Colon (tissue), 2 donors: ENCODE results near the gene ZFP36L1.

Source experiments
- FAIRE-seq: peaks from 2 replicates; lab custom pipeline; 2012; peaks lifted over from hg19 to GRCh38; lab: Jason Lieb, UNC
- donor health status: control.
- donor health status: control.

The ZFP36L1 gene

DNA sequence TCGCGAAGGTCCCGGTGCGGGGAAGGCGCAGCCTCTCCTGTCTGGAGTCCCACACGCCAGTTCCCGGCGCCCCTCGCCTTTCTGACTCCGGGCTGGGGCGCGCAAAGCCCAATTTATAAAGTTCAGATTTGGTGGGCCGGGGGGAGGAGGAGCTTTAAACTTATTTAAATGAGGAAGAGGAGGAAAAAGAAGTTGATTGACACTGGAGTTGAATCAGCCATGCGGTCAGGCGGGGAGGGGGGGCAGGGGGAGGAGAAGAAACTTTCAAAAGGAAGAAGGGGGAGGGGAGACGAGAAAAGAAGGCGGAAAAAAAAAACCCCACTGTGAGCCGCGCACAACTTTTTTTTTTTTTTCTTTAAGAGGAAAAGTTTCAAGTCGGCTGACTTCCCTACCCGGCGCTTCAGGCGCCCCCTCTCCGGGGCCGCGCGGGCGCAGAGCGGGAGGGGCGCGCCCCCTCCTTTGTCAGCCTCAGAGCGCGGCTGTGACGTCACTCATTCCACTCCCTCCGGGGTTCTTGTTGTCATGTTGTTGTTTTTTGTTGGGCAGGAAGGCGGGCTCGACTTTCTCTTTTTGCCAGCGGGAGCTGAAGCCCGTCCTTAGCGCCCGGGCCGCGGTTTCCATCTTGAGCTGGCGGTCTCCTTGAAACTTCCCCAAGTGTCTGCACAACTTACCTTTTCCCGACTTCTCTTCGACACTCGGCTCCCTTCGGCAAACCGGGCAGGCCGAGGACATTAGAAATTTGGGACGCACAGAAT is at the start of gene ZFP36L1:
Gene ZFP36L1, minus strand, starts transcription at position 89 of the 755 bp plus-strand sequence. CDS start 129 bp downstream, outside the sequence.
- no peak for FAIRE-seq

GRCh38 chr14:68842298-68842697 is 49.4 kb upstream of the ZFP36L1 start:
- no peak for FAIRE-seq

GRCh38 chr14:68841016-68841809 is 48.3 kb upstream of the ZFP36L1 start:
- FAIRE-seq: no peak

DNA sequence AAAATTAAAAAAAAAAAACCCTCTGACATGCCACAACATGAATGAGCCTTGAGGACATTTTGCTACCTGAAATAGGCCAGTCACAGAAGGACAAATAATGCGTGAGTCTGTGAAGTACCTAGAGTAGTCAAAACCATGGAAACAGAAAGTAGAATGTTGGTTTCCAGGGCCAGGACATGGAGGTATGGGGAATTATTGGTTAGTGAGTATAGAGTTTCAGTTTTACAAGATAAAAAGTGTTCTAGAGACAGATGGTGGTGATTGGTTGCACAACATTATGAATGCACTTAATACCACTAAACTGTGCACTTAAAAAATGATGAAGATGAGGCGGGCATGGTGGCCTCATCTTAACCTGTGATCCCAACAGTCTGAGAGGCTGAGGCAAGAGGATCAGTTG is 47.6 kb upstream of the ZFP36L1 start:
- FAIRE-seq: no peak

- FAIRE-seq: no peak
These were observed 43.2 kb upstream of the ZFP36L1 start for GRCh38 chr14:68836082-68836481.

- no peak for FAIRE-seq
These were observed 41.9 kb upstream of the ZFP36L1 start for GRCh38 chr14:68834816-68835215.

DNA sequence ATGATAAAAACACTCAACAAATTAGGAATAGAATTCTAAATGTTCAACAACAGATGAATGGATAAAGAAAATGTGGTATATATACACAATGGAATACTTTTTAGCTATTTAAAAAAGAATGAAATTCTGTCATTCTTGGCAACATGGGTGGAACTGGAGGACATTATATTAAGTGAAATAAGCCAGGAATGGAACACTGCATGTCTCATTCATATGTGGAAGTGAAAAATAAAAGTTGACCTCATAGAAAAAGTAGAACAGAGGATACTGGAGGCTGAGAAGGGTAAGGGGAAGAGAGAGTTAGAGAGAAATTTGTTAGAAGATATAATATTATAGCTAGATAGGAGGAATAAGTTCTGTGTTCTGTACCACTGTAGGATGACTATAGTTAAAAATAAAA is 35.8 kb upstream of the ZFP36L1 start:
- FAIRE-seq: no peak

GRCh38 chr14:68825729-68826128 is 32.9 kb upstream of the ZFP36L1 start:
- no peak for FAIRE-seq

DNA sequence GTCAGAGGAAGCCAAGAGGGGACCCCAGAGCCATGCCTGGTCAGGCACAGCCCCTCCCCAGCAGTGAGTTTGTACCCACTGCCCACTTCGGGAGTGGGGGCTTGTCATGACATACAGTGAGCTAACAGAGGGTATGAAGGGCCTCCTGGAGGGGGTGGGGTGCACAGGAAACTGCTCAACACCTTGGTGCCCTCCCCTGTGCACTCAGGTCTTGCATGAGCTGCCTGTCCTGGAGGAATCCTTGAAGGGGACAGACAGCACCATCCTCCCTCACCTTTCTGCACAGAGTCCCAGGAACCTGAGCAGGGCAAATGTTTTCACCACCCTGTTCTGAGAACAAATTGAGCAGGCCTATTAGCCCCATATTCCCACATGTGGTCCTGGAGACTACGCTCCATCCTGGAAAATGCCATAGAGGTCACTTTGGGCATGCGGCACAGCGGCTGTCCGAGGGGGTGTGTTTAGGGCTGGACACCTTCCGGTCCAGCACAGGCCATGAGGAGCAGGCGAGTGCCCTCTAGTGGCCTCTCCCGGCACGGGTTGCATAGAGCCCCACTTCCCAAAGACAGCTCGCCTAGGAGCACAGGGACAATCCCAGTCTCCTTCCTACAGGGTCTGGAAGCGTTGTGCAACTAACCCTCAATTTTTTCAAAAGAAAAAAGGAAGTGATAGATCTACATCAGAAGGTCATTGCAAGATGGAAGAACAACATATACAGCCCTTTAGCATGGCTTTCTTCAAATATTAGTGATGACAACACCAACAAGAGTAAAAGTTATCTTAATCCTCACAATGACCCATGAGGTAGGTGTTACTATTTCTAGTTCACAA is 31.9 kb upstream of the ZFP36L1 start:
- no peak for FAIRE-seq

- no peak for FAIRE-seq
These were observed 31.3 kb upstream of the ZFP36L1 start for GRCh38 chr14:68824207-68824516.

- FAIRE-seq: no peak
These were observed 30.8 kb upstream of the ZFP36L1 start for GRCh38 chr14:68823434-68824206.

- no peak for FAIRE-seq
These were observed 30.1 kb upstream of the ZFP36L1 start for GRCh38 chr14:68822926-68823325.

GRCh38 chr14:68822132-68822651 is 29.3 kb upstream of the ZFP36L1 start:
- FAIRE-seq: no peak

DNA sequence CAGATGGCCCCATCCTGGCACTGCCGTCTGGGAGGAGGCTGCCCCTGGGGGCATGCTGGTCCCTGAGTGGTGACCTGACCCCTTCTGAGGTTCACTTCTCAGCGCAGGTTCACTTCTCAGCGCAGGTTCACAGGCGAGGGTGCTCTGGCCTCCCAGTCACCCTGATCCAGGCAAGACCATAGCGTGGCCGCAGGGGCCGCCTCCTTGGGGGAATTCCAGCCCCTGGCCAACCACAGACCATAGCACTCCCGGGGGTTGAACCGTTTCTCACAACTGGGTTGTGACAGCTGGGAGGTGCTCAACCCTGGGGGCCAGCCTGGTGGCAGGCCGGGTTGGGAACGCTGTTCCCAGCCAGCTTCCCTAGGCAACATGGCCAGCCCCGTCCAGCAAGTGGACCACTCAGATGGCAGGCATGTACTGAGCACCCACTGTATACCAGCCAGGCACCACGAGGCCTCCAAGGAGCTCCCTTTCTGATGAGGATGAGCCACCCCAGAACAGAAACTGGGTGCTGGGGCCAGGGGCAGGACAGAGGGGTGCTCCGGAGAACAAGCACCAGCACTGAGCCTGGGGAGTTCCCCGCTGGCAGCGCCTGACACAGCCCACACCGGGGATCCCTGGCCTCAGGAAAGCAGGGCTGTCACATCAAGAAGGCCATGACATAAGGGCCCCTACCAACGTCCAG is 28.3 kb upstream of the ZFP36L1 start:
- FAIRE-seq: no peak

DNA sequence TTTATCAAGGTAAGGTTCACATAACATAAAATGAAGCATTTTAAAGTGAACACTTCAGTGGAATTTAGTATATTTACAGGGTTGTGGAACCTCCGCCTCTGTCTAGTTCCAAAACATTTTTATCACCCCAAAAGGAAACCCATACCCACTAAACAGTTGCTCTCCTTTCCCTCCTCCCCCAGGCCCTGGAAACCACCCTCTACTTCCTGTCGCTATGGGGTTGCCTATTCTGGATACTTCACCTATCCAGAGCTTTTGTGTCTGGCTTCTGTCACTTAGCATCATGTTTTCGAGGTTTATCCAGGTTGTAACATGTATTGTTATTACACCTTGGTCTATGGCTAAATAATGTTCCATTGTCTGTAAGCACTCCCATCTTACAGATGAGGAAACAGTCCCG is 27.7 kb upstream of the ZFP36L1 start:
- FAIRE-seq: no peak

DNA sequence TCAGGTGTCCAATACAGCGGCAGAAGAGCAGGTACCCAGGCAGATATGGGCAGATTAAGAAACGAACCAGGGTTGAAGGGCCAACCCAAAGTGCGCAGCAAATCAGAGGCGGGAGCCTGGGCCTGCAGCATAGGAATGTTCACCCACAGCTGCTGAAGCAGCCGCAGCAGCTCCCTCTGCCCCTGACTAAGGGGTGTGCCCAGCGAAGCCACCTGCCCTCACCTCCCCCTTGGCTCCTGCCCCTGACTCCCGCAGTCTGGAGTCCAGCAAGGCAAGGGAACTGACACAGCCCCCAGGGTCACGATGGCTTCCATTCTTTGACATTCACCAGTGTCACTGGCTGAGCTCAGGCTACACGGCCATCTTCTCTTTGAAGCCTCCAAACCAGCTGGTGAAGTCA is 27.3 kb upstream of the ZFP36L1 start:
- no peak for FAIRE-seq

- FAIRE-seq: no peak
These were observed 26.4 kb upstream of the ZFP36L1 start for GRCh38 chr14:68819260-68819691.

GRCh38 chr14:68817506-68818212 is 24.8 kb upstream of the ZFP36L1 start:
- no peak for FAIRE-seq

- no peak for FAIRE-seq
These were observed 24.1 kb upstream of the ZFP36L1 start for GRCh38 chr14:68816943-68817430.
